ENCODE results near the gene LYZL2.

LYZL2 gene

GRCh38 chr10:30591249-30591670, 38.3 kb downstream of the LYZL2 start:
- H3K9ac ChIP-seq (ENCODE audit: low read length): no peak overlapping the region
- H3K27ac ChIP-seq (ENCODE audit: low read depth, low read length): no peak overlapping the region
- peaks cover 37% of the 10 kb centered on the region for H3K27me3 ChIP-seq (ENCODE audit: control insufficient read depth, insufficient read depth, low read length)
- peaks cover 11% of the 10 kb centered on the region for H3K4me1 ChIP-seq (ENCODE audit: control insufficient read depth, insufficient read depth, low read length)
- no peaks in the 10 kb centered on the region for H3K36me3 ChIP-seq (ENCODE audit: control insufficient read depth, insufficient read depth, low read length)
- H3K4me3 ChIP-seq (ENCODE audit: low read depth, low read length): no peak overlapping the region
- peaks cover 2% of the 10 kb centered on the region; the same call in 1 of the 2 replicates for H3K9me3 ChIP-seq (ENCODE audit: control insufficient read depth, insufficient read depth, low read depth, low read length)

- Histone ChIP-seq H3K36me3 (ENCODE audit: control insufficient read depth, insufficient read depth, low read length) (no peaks in the 10 kb centered on the region), H3K4me1 (ENCODE audit: control insufficient read depth, insufficient read depth, low read length) (peaks cover 6% of the 10 kb centered on the region), H3K9ac (ENCODE audit: low read length) (no peak overlapping the region), H3K27me3 (ENCODE audit: control insufficient read depth, insufficient read depth, low read length) (peaks cover 19% of the 10 kb centered on the region), H3K4me3 (ENCODE audit: low read depth, low read length) (no peak overlapping the region), H3K27ac (ENCODE audit: low read depth, low read length) (no peak overlapping the region), H3K9me3 (ENCODE audit: control insufficient read depth, insufficient read depth, low read depth, low read length) (peaks cover 2% of the 10 kb centered on the region; the same call in 1 of the 2 replicates)
These were observed 40.1 kb downstream of the LYZL2 start for GRCh38 chr10:30589441-30589840.

DNA sequence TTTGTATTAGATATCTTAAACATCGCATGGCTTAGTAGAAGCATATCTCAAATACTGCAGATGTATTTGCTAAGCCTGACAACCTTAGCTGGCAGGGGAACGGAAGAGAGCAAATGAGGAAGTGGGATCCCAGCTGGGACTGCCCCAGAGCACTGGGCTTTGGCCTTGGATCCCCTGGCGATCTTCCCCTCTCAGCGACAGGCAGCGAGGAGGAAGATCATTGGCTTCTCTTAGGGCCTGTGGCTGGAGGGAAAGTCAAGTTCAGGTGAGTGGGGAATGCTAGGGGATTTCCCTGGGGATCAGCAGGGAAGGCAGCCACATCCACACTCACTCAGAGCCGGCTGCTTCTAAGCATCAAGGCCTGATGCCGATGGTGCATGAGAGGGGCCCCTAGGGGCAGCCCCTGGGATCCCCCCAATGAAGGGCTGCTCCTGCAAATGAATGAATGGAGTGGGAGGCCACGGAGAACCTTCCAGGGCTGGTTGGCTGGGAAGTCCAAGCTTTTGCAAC, 42.0 kb downstream of the LYZL2 start:
- peaks cover 2% of the 10 kb centered on the region; the same call in 1 of the 2 replicates for H3K27me3 ChIP-seq (ENCODE audit: control insufficient read depth, insufficient read depth, low read length)
- no peak overlapping the region for H3K27ac ChIP-seq (ENCODE audit: low read depth, low read length)
- H3K9ac ChIP-seq (ENCODE audit: low read length): no peak overlapping the region
- H3K9me3 ChIP-seq (ENCODE audit: control insufficient read depth, insufficient read depth, low read depth, low read length): no peaks in the 10 kb centered on the region
- peaks cover 6% of the 10 kb centered on the region for H3K4me1 ChIP-seq (ENCODE audit: control insufficient read depth, insufficient read depth, low read length)
- H3K4me3 ChIP-seq (ENCODE audit: low read depth, low read length): no peak overlapping the region
- no peaks in the 10 kb centered on the region for H3K36me3 ChIP-seq (ENCODE audit: control insufficient read depth, insufficient read depth, low read length)

GRCh38 chr10:30586828-30587227, 42.7 kb downstream of the LYZL2 start:
- Histone ChIP-seq H3K9ac (ENCODE audit: low read length) (no peak overlapping the region), H3K9me3 (ENCODE audit: control insufficient read depth, insufficient read depth, low read depth, low read length) (no peaks in the 10 kb centered on the region), H3K4me3 (ENCODE audit: low read depth, low read length) (no peak overlapping the region), H3K4me1 (ENCODE audit: control insufficient read depth, insufficient read depth, low read length) (peaks cover 6% of the 10 kb centered on the region), H3K27ac (ENCODE audit: low read depth, low read length) (no peak overlapping the region), H3K36me3 (ENCODE audit: control insufficient read depth, insufficient read depth, low read length) (no peaks in the 10 kb centered on the region), H3K27me3 (ENCODE audit: control insufficient read depth, insufficient read depth, low read length) (no peaks in the 10 kb centered on the region)

DNA sequence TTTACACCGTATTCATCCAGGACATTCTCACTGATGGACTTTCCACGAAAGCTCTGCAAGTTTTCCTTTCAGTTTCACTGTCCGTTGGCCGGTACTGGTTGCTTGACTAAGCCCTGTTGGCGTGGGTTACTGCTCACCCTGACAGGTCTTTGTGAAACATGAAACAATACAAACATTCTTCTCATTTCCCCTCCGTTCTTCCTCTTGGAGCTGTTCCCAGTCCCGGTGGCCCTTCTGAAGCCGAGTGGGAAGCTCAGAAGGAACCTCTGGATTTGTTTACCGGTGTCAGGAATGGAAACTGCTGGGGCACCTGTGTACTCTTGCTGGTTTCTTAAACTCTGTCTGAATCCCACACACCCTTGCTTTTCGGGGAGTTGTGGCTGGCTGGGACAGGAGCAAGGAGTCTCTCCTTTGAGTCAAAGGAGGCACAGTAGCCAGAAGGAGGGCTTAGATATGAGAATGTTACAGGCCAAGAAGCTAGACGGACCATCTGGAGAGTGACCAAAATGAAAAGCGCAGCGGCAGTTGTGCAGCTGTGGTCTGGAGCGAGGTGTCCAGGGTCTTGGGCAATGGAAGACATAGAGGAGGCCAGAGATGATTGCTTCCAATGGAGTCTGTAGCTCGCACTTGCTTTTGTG, 45.7 kb downstream of the LYZL2 start:
- Histone ChIP-seq H3K9ac (ENCODE audit: low read length) (no peak overlapping the region), H3K9me3 (ENCODE audit: control insufficient read depth, insufficient read depth, low read depth, low read length) (no peaks in the 10 kb centered on the region), H3K27me3 (ENCODE audit: control insufficient read depth, insufficient read depth, low read length) (no peaks in the 10 kb centered on the region), H3K27ac (ENCODE audit: low read depth, low read length) (no peak overlapping the region), H3K36me3 (ENCODE audit: control insufficient read depth, insufficient read depth, low read length) (no peaks in the 10 kb centered on the region), H3K4me3 (ENCODE audit: low read depth, low read length) (no peak overlapping the region), H3K4me1 (ENCODE audit: control insufficient read depth, insufficient read depth, low read length) (peaks cover 6% of the 10 kb centered on the region)

GRCh38 chr10:30581779-30582380, 47.7 kb downstream of the LYZL2 start:
- Histone ChIP-seq H3K9me3 (ENCODE audit: control insufficient read depth, insufficient read depth, low read depth, low read length) (no peaks in the 10 kb centered on the region), H3K27ac (ENCODE audit: low read depth, low read length) (no peak overlapping the region), H3K4me1 (ENCODE audit: control insufficient read depth, insufficient read depth, low read length) (no peaks in the 10 kb centered on the region), H3K9ac (ENCODE audit: low read length) (no peak overlapping the region), H3K36me3 (ENCODE audit: control insufficient read depth, insufficient read depth, low read length) (no peaks in the 10 kb centered on the region), H3K27me3 (ENCODE audit: control insufficient read depth, insufficient read depth, low read length) (no peaks in the 10 kb centered on the region), H3K4me3 (ENCODE audit: low read depth, low read length) (no peak overlapping the region)

GRCh38 chr10:30580676-30581075, 48.9 kb downstream of the LYZL2 start:
- H3K27ac ChIP-seq (ENCODE audit: low read depth, low read length): no peak overlapping the region
- 0 out of 2 replicates have a peak, but pooled peaks cover 4% of the 10 kb centered on the region for H3K4me1 ChIP-seq (ENCODE audit: control insufficient read depth, insufficient read depth, low read length)
- no peak overlapping the region for H3K4me3 ChIP-seq (ENCODE audit: low read depth, low read length)
- no peaks in the 10 kb centered on the region for H3K36me3 ChIP-seq (ENCODE audit: control insufficient read depth, insufficient read depth, low read length)
- H3K9me3 ChIP-seq (ENCODE audit: control insufficient read depth, insufficient read depth, low read depth, low read length): no peaks in the 10 kb centered on the region
- H3K27me3 ChIP-seq (ENCODE audit: control insufficient read depth, insufficient read depth, low read length): no peaks in the 10 kb centered on the region
- H3K9ac ChIP-seq (ENCODE audit: low read length): no peak overlapping the region

- Histone ChIP-seq H3K9ac (ENCODE audit: low read length) (no peak overlapping the region), H3K27me3 (ENCODE audit: control insufficient read depth, insufficient read depth, low read length) (no peaks in the 10 kb centered on the region), H3K4me1 (ENCODE audit: control insufficient read depth, insufficient read depth, low read length) (0 out of 2 replicates have a peak, but pooled peaks cover 4% of the 10 kb centered on the region)
These were observed 49.3 kb downstream of the LYZL2 start for GRCh38 chr10:30580241-30580640.

DNA sequence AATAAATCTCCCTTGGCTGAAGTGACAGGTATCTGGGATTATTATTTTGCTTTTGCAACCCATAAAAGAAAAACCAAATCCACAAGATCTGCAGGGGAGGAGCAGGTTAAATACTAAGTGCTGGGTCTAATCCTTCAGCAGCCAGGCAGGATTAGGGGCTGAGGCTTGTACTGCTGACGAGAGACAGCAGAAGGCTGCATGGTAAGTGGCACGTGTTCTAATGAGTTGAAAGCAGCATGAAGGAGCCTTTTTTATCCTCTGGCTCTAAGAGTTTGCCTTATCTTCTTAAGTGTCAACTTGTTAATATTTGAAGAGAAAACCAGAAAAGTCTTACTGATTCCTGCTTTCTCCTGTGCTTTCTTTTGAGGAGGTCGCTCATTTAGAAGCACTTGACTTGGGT, 50.0 kb downstream of the LYZL2 start:
- Histone ChIP-seq H3K4me3 (ENCODE audit: low read depth, low read length) (no peak overlapping the region), H3K9ac (ENCODE audit: low read length) (no peak overlapping the region), H3K36me3 (ENCODE audit: control insufficient read depth, insufficient read depth, low read length) (no peaks in the 10 kb centered on the region), H3K27ac (ENCODE audit: low read depth, low read length) (no peak overlapping the region), H3K9me3 (ENCODE audit: control insufficient read depth, insufficient read depth, low read depth, low read length) (no peaks in the 10 kb centered on the region), H3K4me1 (ENCODE audit: control insufficient read depth, insufficient read depth, low read length) (peaks cover 4% of the 10 kb centered on the region; the same call in 1 of the 2 replicates), H3K27me3 (ENCODE audit: control insufficient read depth, insufficient read depth, low read length) (no peaks in the 10 kb centered on the region)

More at GRCh38 chr10:30580241-30580640, 49.3 kb downstream of the LYZL2 start:
- no peaks in the 10 kb centered on the region for H3K36me3 ChIP-seq (ENCODE audit: control insufficient read depth, insufficient read depth, low read length)
- H3K4me3 ChIP-seq (ENCODE audit: low read depth, low read length): no peak overlapping the region
- H3K27ac ChIP-seq (ENCODE audit: low read depth, low read length): no peak overlapping the region
- H3K9me3 ChIP-seq (ENCODE audit: control insufficient read depth, insufficient read depth, low read depth, low read length): no peaks in the 10 kb centered on the region

GRCh38 chr10:30577048-30577447, 52.5 kb downstream of the LYZL2 start:
- H3K4me1 ChIP-seq (ENCODE audit: control insufficient read depth, insufficient read depth, low read length): peaks cover 12% of the 10 kb centered on the region; the same call in 1 of the 2 replicates
- no peaks in the 10 kb centered on the region for H3K27me3 ChIP-seq (ENCODE audit: control insufficient read depth, insufficient read depth, low read length)
- no peaks in the 10 kb centered on the region for H3K36me3 ChIP-seq (ENCODE audit: control insufficient read depth, insufficient read depth, low read length)
- H3K9me3 ChIP-seq (ENCODE audit: control insufficient read depth, insufficient read depth, low read depth, low read length): no peaks in the 10 kb centered on the region
- no peak overlapping the region for H3K4me3 ChIP-seq (ENCODE audit: low read depth, low read length)
- H3K9ac ChIP-seq (ENCODE audit: low read length): no peak overlapping the region
- no peak overlapping the region for H3K27ac ChIP-seq (ENCODE audit: low read depth, low read length)

DNA sequence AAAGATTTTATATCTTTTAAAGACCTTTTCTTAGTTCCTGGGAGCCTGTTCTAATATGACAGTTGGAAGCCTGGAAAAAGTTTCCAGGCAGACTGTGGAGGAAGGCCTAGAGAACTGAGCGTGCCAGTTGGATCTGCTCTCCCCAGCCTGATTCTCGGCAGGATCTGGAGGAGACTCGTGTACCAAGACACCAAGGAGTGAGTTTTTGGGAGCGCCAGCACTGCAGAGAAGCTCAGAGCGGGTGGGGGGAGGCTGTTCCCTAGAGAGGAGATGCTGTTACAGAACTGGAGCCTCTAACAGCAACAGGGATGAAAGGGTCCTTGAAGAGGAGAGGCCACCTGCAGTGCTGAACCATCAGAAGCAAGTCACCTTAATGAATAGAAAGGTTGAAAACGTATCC, 52.9 kb downstream of the LYZL2 start:
- Histone ChIP-seq H3K4me1 (ENCODE audit: control insufficient read depth, insufficient read depth, low read length) (peaks cover 12% of the 10 kb centered on the region; the same call in 1 of the 2 replicates), H3K27ac (ENCODE audit: low read depth, low read length) (no peak overlapping the region), H3K27me3 (ENCODE audit: control insufficient read depth, insufficient read depth, low read length) (no peaks in the 10 kb centered on the region), H3K4me3 (ENCODE audit: low read depth, low read length) (no peak overlapping the region), H3K36me3 (ENCODE audit: control insufficient read depth, insufficient read depth, low read length) (no peaks in the 10 kb centered on the region), H3K9me3 (ENCODE audit: control insufficient read depth, insufficient read depth, low read depth, low read length) (no peaks in the 10 kb centered on the region), H3K9ac (ENCODE audit: low read length) (no peak overlapping the region)

Measured in HUES6 (cell line).